H1 (cell line): ENCODE data around the gene SSTR4. TPM values are rescaled to one million over a fixed set of nuclear protein-coding genes. Genes with fewer than 3 reads are reported as not detected.

Source experiments
- CTCF ChIA-PET: fragments of 300-600 bp; sonication (Branson Sonifier 250); formaldehyde crosslinking; loops from one replicate; lab custom pipeline; 2021; ENCODE audit not compliant: partially characterized antibody; lab: Charles Lee
- POLR2A ChIA-PET: fragments of 300-600 bp; sonication (Branson Sonifier 250); formaldehyde crosslinking; loops from one replicate; lab custom pipeline; 2021; ENCODE audit warnings: inconsistent platforms; ENCODE audit not compliant: partially characterized antibody; lab: Charles Lee
- DNase-seq, 2 experiments: peaks; one replicate each; pipeline versions ENCODE4 v3.0.0 to v3.0.0-alpha.2; 2010 to 2022; ENCODE audit warnings: low spot score in 2 of 2, low read depth in 1 of 2, mixed read lengths in 1 of 2
- FAIRE-seq: peaks from 2 replicates; lab custom pipeline; 2011; peaks lifted over from hg19 to GRCh38; lab: Jason Lieb, UNC
- H2AFZ ChIP-seq: 2 replicates; pipeline ENCODE4 v1.8.1; 2012; ENCODE audit warnings: low read length, inconsistent platforms
- H2AK5ac ChIP-seq: 2 replicates; pipeline ENCODE4 v1.6.1; 2013; ENCODE audit warnings: low read depth, low read length
- H2BK120ac ChIP-seq: replicated peaks from 2 replicates; pipeline ENCODE3; 2013; ENCODE audit warnings: low read depth, low read length, inconsistent platforms
- H2BK12ac ChIP-seq: 2 replicates; pipeline ENCODE4 v1.6.1; 2013; ENCODE audit warnings: low read depth, low read length
- H2BK15ac ChIP-seq: 2 replicates; pipeline ENCODE4 v1.6.1; 2013; ENCODE audit warnings: low read length
- H2BK20ac ChIP-seq: 2 replicates; pipeline ENCODE4 v1.6.1; 2013; ENCODE audit warnings: low read length
- H2BK5ac ChIP-seq: 2 replicates; pipeline ENCODE4 v1.6.1; 2013; ENCODE audit warnings: low read depth, low read length
- H3K14ac ChIP-seq: 2 replicates; pipeline ENCODE4 v1.6.1; 2013; ENCODE audit warnings: inconsistent platforms; ENCODE audit not compliant: insufficient read length
- H3K18ac ChIP-seq: 2 replicates; pipeline ENCODE4 v1.6.1; 2013; ENCODE audit warnings: low read length; ENCODE audit errors: extremely low read depth
- H3K23ac ChIP-seq: 2 replicates; pipeline ENCODE4 v1.6.1; 2013; ENCODE audit warnings: inconsistent platforms; ENCODE audit not compliant: insufficient read length
- H3K23me2 ChIP-seq: 2 replicates; pipeline ENCODE4 v1.6.1; 2013; ENCODE audit warnings: low read depth, low read length
- H3K27ac ChIP-seq: 2 replicates; pipeline ENCODE4 v1.6.1; 2011; ENCODE audit warnings: low read depth, low read length, inconsistent platforms
- H3K27me3 ChIP-seq, 4 experiments: replicated peaks in 1 of 4; 1 replicate in 1 of 4; 2 replicates in 3 of 4; pipeline versions ENCODE4 v1.6.1 to v1.8.1; 2011 to 2013; ENCODE audit warnings: low read length in 3 of 4, mild to moderate bottlenecking in 3 of 4, inconsistent platforms in 2 of 4, mixed read lengths in 2 of 4, moderate library complexity in 1 of 4; ENCODE audit not compliant: control insufficient read depth in 3 of 4, insufficient read depth in 3 of 4; ENCODE audit errors: extremely low read depth in 1 of 4
- H3K36me3 ChIP-seq, 4 experiments: 2 replicates each; pipeline versions ENCODE4 v1.6.1 to v1.8.1; 2011 to 2013; ENCODE audit warnings: mild to moderate bottlenecking in 4 of 4, low read length in 3 of 4, moderate library complexity in 2 of 4, control low read depth in 1 of 4, inconsistent platforms in 1 of 4; ENCODE audit not compliant: insufficient read depth in 4 of 4, control insufficient read depth in 2 of 4
- H3K4ac ChIP-seq: replicated peaks from 2 replicates; pipeline ENCODE3; 2013; ENCODE audit warnings: low read length, low read depth, mixed read lengths, inconsistent platforms; ENCODE audit not compliant: insufficient read length
- H3K4me1 ChIP-seq, 4 experiments: replicated peaks in 1 of 4; 1 replicate in 1 of 4; 2 replicates in 3 of 4; pipeline versions ENCODE4 v1.6.1 to v1.8.1; 2011 to 2013; ENCODE audit warnings: low read length in 3 of 4, inconsistent platforms in 2 of 4, mixed read lengths in 1 of 4; ENCODE audit not compliant: insufficient read depth in 4 of 4, control insufficient read depth in 3 of 4
- H3K4me2 ChIP-seq, 2 experiments: 2 replicates each; pipeline versions ENCODE4 v1.6.1 to v1.8.1; 2011 to 2013; ENCODE audit warnings: low read depth in 2 of 2, low read length in 2 of 2, control low read depth in 1 of 2, inconsistent platforms in 1 of 2, mild to moderate bottlenecking in 1 of 2; ENCODE audit not compliant: insufficient read depth in 1 of 2
- H3K4me3 ChIP-seq, 4 experiments: fragments of 200-600, 300-600 bp in 1 of 4; sonication (generic), shearing (Covaris generic), sonication (Bioruptor Twin) in 1 of 4; 2 replicates each; pipeline versions ENCODE4 v1.5.1 to v1.8.1; 2011 to 2016; ENCODE audit warnings: low read length in 4 of 4, low read depth in 3 of 4, control low read depth in 2 of 4, inconsistent platforms in 2 of 4, mild to moderate bottlenecking in 2 of 4, mixed read lengths in 1 of 4, moderate library complexity in 1 of 4; ENCODE audit not compliant: insufficient read depth in 2 of 4; ENCODE audit errors: extremely low read depth in 1 of 4
- H3K56ac ChIP-seq: replicated peaks from 2 replicates; pipeline ENCODE3; 2013; ENCODE audit warnings: low read depth, mild to moderate bottlenecking, mixed read lengths, low read length, inconsistent platforms; ENCODE audit not compliant: insufficient read length
- H3K79me1 ChIP-seq: 2 replicates; pipeline ENCODE4 v1.6.1; 2013; ENCODE audit warnings: low read depth, low read length, control low read depth
- H3K79me2 ChIP-seq, 2 experiments: 2 replicates each; pipeline versions ENCODE4 v1.6.1 to v1.8.1; 2012 to 2013; ENCODE audit warnings: low read length in 2 of 2, mild to moderate bottlenecking in 2 of 2, inconsistent platforms in 1 of 2; ENCODE audit not compliant: insufficient read depth in 2 of 2, control insufficient read depth in 1 of 2
- H3K9ac ChIP-seq, 4 experiments: replicated peaks in 1 of 4; 1 replicate in 1 of 4; 2 replicates in 3 of 4; pipeline versions ENCODE4 v1.6.1 to v1.8.1; 2011 to 2013; ENCODE audit warnings: low read depth in 3 of 4, low read length in 3 of 4, control low read depth in 2 of 4, mild to moderate bottlenecking in 2 of 4, moderate library complexity in 2 of 4, inconsistent platforms in 1 of 4; ENCODE audit errors: extremely low read depth in 1 of 4
- H3K9me3 ChIP-seq, 2 experiments: 2 replicates each; pipeline versions ENCODE4 v1.6.1 to v1.8.1; 2012 to 2013; ENCODE audit warnings: mild to moderate bottlenecking in 2 of 2, moderate library complexity in 2 of 2, control low read depth in 1 of 2, inconsistent platforms in 1 of 2, low read depth in 1 of 2, low read length in 1 of 2, mixed read lengths in 1 of 2; ENCODE audit not compliant: insufficient read depth in 2 of 2
- H4K20me1 ChIP-seq, 2 experiments: replicated peaks in 1 of 2; 2 replicates each; pipeline versions ENCODE3 to v1.8.1; 2011 to 2013; ENCODE audit warnings: inconsistent platforms in 2 of 2, low read length in 2 of 2, mild to moderate bottlenecking in 1 of 2; ENCODE audit not compliant: insufficient read depth in 2 of 2, control insufficient read depth in 1 of 2
- H4K5ac ChIP-seq: 2 replicates; pipeline ENCODE4 v1.6.1; 2013; ENCODE audit warnings: low read length, low read depth, mixed read lengths, inconsistent platforms; ENCODE audit not compliant: insufficient read length
- H4K8ac ChIP-seq: 2 replicates; pipeline ENCODE4 v1.8.0; 2013; ENCODE audit warnings: mild to moderate bottlenecking, moderate library complexity, low read length, inconsistent platforms; ENCODE audit not compliant: insufficient read depth; ENCODE audit errors: extremely low read depth
- H4K91ac ChIP-seq: replicated peaks from 2 replicates; pipeline ENCODE3; 2013; ENCODE audit warnings: low read length, mixed read lengths, inconsistent platforms; ENCODE audit not compliant: insufficient read length
- ASH2L ChIP-seq: fragments of 200-600, 300-600 bp; sonication (generic); IDR thresholded peaks from one replicate; pipeline ENCODE4 v1.7.1; 2017; ENCODE audit warnings: low read length
- BACH1 ChIP-seq: IDR thresholded peaks from 2 replicates; pipeline ENCODE4 v1.6.1; 2012; ENCODE audit warnings: low read length, improper control_type of control experiment
- CEBPB ChIP-seq: IDR thresholded peaks from 2 replicates; pipeline ENCODE4 v1.6.1; 2012; ENCODE audit warnings: low read depth, low read length
- EZH2 ChIP-seq: fragments of 200-600 bp; sonication (generic); IDR thresholded peaks from 2 replicates; pipeline ENCODE4 v1.7.1; 2012; ENCODE audit warnings: low read depth, mild to moderate bottlenecking, moderate library complexity, low read length, inconsistent platforms; ENCODE audit not compliant: severe bottlenecking
- GABPA ChIP-seq: IDR thresholded peaks from 2 replicates; pipeline ENCODE4 v1.6.1; 2011; ENCODE audit warnings: mild to moderate bottlenecking, low read length, moderate library complexity, borderline replicate concordance; ENCODE audit not compliant: insufficient read depth
- KDM1A ChIP-seq: fragments of 200-600, 300-600 bp; sonication (generic); IDR thresholded peaks from 2 replicates; pipeline ENCODE4 v1.7.1; 2016; ENCODE audit warnings: mild to moderate bottlenecking, low read length, borderline replicate concordance
- KDM4A ChIP-seq: IDR thresholded peaks from one replicate; pipeline ENCODE4 v1.7.1; 2012; ENCODE audit warnings: low read depth, mild to moderate bottlenecking, moderate library complexity, low read length, inconsistent platforms; ENCODE audit not compliant: severe bottlenecking
- POLR2A ChIP-seq, 2 experiments: IDR thresholded peaks; 1 replicate in 1 of 2; 2 replicates in 1 of 2; pipeline ENCODE4 v1.6.1; 2011; ENCODE audit warnings: low read depth in 2 of 2, low read length in 2 of 2, mild to moderate bottlenecking in 2 of 2; ENCODE audit errors: control extremely low read depth in 1 of 2
- POU5F1 ChIP-seq: IDR thresholded peaks from 2 replicates; pipeline ENCODE4 v1.6.1; 2011; ENCODE audit warnings: low read depth, mild to moderate bottlenecking, low read length, moderate library complexity
- SIN3A ChIP-seq, 2 experiments: IDR thresholded peaks in 1 of 2; conservative IDR thresholded peaks in 1 of 2; 2 replicates each; pipeline ENCODE4 v1.6.1; 2011 to 2012; ENCODE audit warnings: low read length in 2 of 2, improper control_type of control experiment in 1 of 2, low read depth in 1 of 2, mild to moderate bottlenecking in 1 of 2
- SP2 ChIP-seq: IDR thresholded peaks from 2 replicates; pipeline ENCODE4 v1.6.1; 2012; ENCODE audit warnings: mild to moderate bottlenecking, low read length, inconsistent platforms
- SUZ12 ChIP-seq: fragments of 200-600 bp; sonication (generic); IDR thresholded peaks from 2 replicates; pipeline ENCODE4 v1.6.1; 2012; ENCODE audit warnings: mild to moderate bottlenecking, inconsistent platforms, low read length, moderate library complexity, mixed read lengths
- TCF12 ChIP-seq: IDR thresholded peaks from 2 replicates; pipeline ENCODE4 v1.6.1; 2011; ENCODE audit warnings: low read depth, mild to moderate bottlenecking, low read length
- TEAD4 ChIP-seq: IDR thresholded peaks from 2 replicates; pipeline ENCODE4 v1.6.1; 2012; ENCODE audit warnings: low read depth, low read length, inconsistent platforms, mixed read lengths
- WGBS, 2 experiments: shearing (Covaris generic) in 1 of 2; methylation state at CpG; one replicate each; pipeline versions ENCODE4 v1.1.6 to v1.1.7; 2013 to 2015; ENCODE audit warnings: low lambda C conversion rate in 2 of 2, mixed read lengths in 2 of 2, inconsistent platforms in 1 of 2, low coverage in 1 of 2, missing lambda C conversion rate in 1 of 2; ENCODE audit not compliant: insufficient replicate concordance in 2 of 2, insufficient coverage in 1 of 2, insufficient read length in 1 of 2; ENCODE audit errors: extremely low coverage in 1 of 2, missing lambda C conversion rate in 1 of 2; 5-methylcytosine and 5-hydroxymethylcytosine counted together
- polyA plus RNA-seq, 7 experiments: library from polyadenylated mRNA; depleted of rRNA in 3 of 7; stranded (reverse) in 5 of 7; unstranded in 2 of 7; fragments of >200 nt in 5 of 7; fragments of 200-250 nt in 2 of 7; gene quantifications; 1 replicate in 5 of 7; 2 replicates in 1 of 7; 4 replicates in 1 of 7; pipeline versions ENCODE4 v1.2.1 to v1.2.3, GENCODE V29; 2011 to 2013; ENCODE audit warnings: missing spikeins in 2 of 7, mixed read lengths in 2 of 7
- total RNA-seq: library from RNA; stranded (reverse); fragmentation: NEBNext Ultra II Directional; extraction: Animal tissue kit (Norgen Biotek cat#: 25700); gene quantifications from 2 replicates; pipeline ENCODE4 v1.2.1, GENCODE V29; 2021
- TF ChIP-seq, protein P1 (sequence below): IDR thresholded peaks from 2 replicates; pipeline ENCODE4 v1.6.1; 2012; ENCODE audit warnings: inconsistent platforms

SSTR4 gene
- total and polyA plus RNA-seq, 2 of the 8 experiments (the other 6 are each of a cell fraction or from before 2014, with no cell fraction given), result 0.05 TPM; not detected in 1

DNA sequence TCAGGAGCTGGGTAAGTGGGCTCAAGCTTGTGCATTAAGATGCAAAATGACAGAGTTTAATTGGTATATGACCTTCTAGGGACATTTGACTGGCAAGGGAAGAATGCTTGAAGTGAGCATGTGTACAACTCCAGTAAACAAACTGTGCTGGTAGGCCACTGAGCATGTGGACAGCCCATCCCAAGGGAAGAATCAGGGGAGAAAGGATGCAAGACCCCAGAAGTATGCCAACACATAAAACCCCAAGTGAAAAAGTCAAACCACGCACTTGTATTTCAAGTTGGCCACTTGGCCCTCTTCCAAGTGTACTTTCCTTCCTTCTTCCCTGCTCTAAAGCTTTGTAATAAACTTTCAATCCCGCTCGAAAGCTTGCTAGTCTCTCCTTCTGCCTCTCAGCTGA is 24.7 kb downstream of the SSTR4 start:
- H2BK15ac ChIP-seq, result no peak overlapping the region
- H3K9me3 ChIP-seq, result peaks cover 0 to 5% of the 10 kb centered on the region in 2 experiments; a peak in 1 of 4 replicates
- no peak overlapping the region for H2AFZ ChIP-seq
- WGBS, 2 experiments, result 98% methylated on average over 3 of the region's 3 CpGs; no CpG with 5 or more reads in 1 of the 2 experiments
- H4K91ac ChIP-seq, result no peak overlapping the region
- no peak overlapping the region for H3K18ac ChIP-seq
- no peak overlapping the region for H3K56ac ChIP-seq
- no peaks in the 10 kb centered on the region for H3K79me2 ChIP-seq
- H3K79me1 ChIP-seq, result no peaks in the 10 kb centered on the region
- CTCF ChIA-PET, result interaction anchor here (0.9 to 11.7 kb wide), 7 partner anchors 10 to 473 kb away, joined by 3 to 90 read pairs (median 4); partner anchors contain the start of gene THBD
- POLR2A ChIA-PET, result no interaction called here
- H3K9ac ChIP-seq, result no peak overlapping the region; a peak in 1 of 7 replicates
- DNase-seq, result no peak
- H3K23ac ChIP-seq, result no peak overlapping the region
- H3K27me3 ChIP-seq, result no peaks in the 10 kb centered on the region
- H2AK5ac ChIP-seq, result no peak overlapping the region
- H3K14ac ChIP-seq, result no peak overlapping the region
- H2BK12ac ChIP-seq, result peak overlapping the region; percentile 62; the same call in 1 of the 2 replicates
- H3K4me3 ChIP-seq, result no peak overlapping the region
- TF ChIP-seq SUZ12 (no peak), SIN3A (conservative IDR thresholded peaks at IDR 0.05 in 1 of 2, IDR thresholded peaks at IDR 0.05 in 1 of 2; ENCODE audit: low read depth in 1 of 2, low read length in 2 of 2) (no peak), GABPA (no peak), TEAD4 (no peak), TCF12 (no peak), KDM4A (no peak), SP2 (no peak), BACH1 (no peak), ASH2L (no peak), POU5F1 (no peak), EZH2 (no peak), CEBPB (no peak), POLR2A (IDR thresholded peaks at IDR 0.05; ENCODE audit: control extremely low read depth in 1 of 2, low read depth in 2 of 2, low read length in 2 of 2) (no peak), KDM1A (no peak)
- TF ChIP-seq, protein P1, sequence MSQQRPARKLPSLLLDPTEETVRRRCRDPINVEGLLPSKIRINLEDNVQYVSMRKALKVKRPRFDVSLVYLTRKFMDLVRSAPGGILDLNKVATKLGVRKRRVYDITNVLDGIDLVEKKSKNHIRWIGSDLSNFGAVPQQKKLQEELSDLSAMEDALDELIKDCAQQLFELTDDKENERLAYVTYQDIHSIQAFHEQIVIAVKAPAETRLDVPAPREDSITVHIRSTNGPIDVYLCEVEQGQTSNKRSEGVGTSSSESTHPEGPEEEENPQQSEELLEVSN, result no peak
- TF ChIP-seq, all 59 proteins: peak for 0
- no peak for FAIRE-seq
- Histone ChIP-seq H2BK20ac (no peak overlapping the region), H3K23me2 (no peaks in the 10 kb centered on the region), H3K27ac (no peak overlapping the region), H3K4me1 (peaks cover 0 to 9% (median 4%) of the 10 kb centered on the region in 4 experiments; a peak in 5 of 7 replicates), H2BK120ac (no peak overlapping the region), H3K36me3 (no peaks in the 10 kb centered on the region), H4K20me1 (no peaks in the 10 kb centered on the region), H3K4ac (no peak overlapping the region), H2BK5ac (no peak overlapping the region), H4K8ac (no peak overlapping the region), H3K4me2 (no peak overlapping the region), H4K5ac (no peak overlapping the region)
